ENCODE results near the gene C1orf21. TPM values are rescaled to one million over a fixed set of nuclear protein-coding genes. Genes with fewer than 3 reads are reported as not detected.

C1orf21 gene
- total RNA-seq, 2 donors from 2014 or later = 3.0 to 4.6 TPM

GRCh38 chr1:184562806-184563205, 176.0 kb downstream of the C1orf21 start:
- Mint-ChIP-seq H3K27me3 (ENCODE audit: low read depth) (peaks cover 7% of the 10 kb centered on the region), H3K4me3 (no peak overlapping the region), H3K36me3 (ENCODE audit: insufficient read depth in 2 of 2) (no peaks in the 10 kb centered on the region), H3K4me1 (ENCODE audit: low read depth) (no peaks in the 10 kb centered on the region), H3K27ac (no peak overlapping the region), H3K9me3 (peaks cover 1% of the 10 kb centered on the region in 2 donors)
- no peak for DNase-seq
- ATAC-seq (replicated peaks in 1 of 2) = no peak

GRCh38 chr1:184563308-184563707, 176.5 kb downstream of the C1orf21 start:
- ATAC-seq (replicated peaks in 1 of 2) (no peak), DNase-seq (no peak)
- Mint-ChIP-seq H3K27me3 (ENCODE audit: low read depth) (peaks cover 7% of the 10 kb centered on the region), H3K36me3 (ENCODE audit: insufficient read depth in 2 of 2) (no peaks in the 10 kb centered on the region), H3K4me3 (no peak overlapping the region), H3K9me3 (peaks cover 1% of the 10 kb centered on the region in 2 donors), H3K4me1 (ENCODE audit: low read depth) (no peaks in the 10 kb centered on the region), H3K27ac (no peak overlapping the region)

GRCh38 chr1:184567009-184567408, 180.2 kb downstream of the C1orf21 start:
- H3K4me1 Mint-ChIP-seq (ENCODE audit: low read depth) = no peaks in the 10 kb centered on the region
- no peaks in the 10 kb centered on the region for H3K9me3 Mint-ChIP-seq
- no peaks in the 10 kb centered on the region for H3K36me3 Mint-ChIP-seq (ENCODE audit: insufficient read depth in 2 of 2)
- H3K27ac Mint-ChIP-seq = no peak overlapping the region
- H3K4me3 Mint-ChIP-seq = no peak overlapping the region
- peaks cover 13% of the 10 kb centered on the region for H3K27me3 Mint-ChIP-seq (ENCODE audit: low read depth)
- ATAC-seq (replicated peaks in 1 of 2) = no peak
- DNase-seq = no peak

- Mint-ChIP-seq H3K9me3 (no peaks in the 10 kb centered on the region), H3K4me3 (no peak overlapping the region)
Observed at GRCh38 chr1:184567637-184568036, 180.8 kb downstream of the C1orf21 start.

GRCh38 chr1:184568148-184568547, 181.3 kb downstream of the C1orf21 start:
- no peaks in the 10 kb centered on the region for H3K36me3 Mint-ChIP-seq (ENCODE audit: insufficient read depth in 2 of 2)
- H3K27me3 Mint-ChIP-seq (ENCODE audit: low read depth) = peaks cover 11% of the 10 kb centered on the region
- H3K9me3 Mint-ChIP-seq = no peaks in the 10 kb centered on the region
- H3K4me3 Mint-ChIP-seq = no peak overlapping the region
- no peak for DNase-seq
- ATAC-seq (replicated peaks in 1 of 2) = no peak
- H3K27ac Mint-ChIP-seq = no peak overlapping the region
- no peaks in the 10 kb centered on the region for H3K4me1 Mint-ChIP-seq (ENCODE audit: low read depth)

More at GRCh38 chr1:184567637-184568036, 180.8 kb downstream of the C1orf21 start:
- peaks cover 13% of the 10 kb centered on the region for H3K27me3 Mint-ChIP-seq (ENCODE audit: low read depth)
- no peaks in the 10 kb centered on the region for H3K36me3 Mint-ChIP-seq (ENCODE audit: insufficient read depth in 2 of 2)
- ATAC-seq (replicated peaks in 1 of 2) = no peak
- no peak overlapping the region for H3K27ac Mint-ChIP-seq
- DNase-seq = no peak
- no peaks in the 10 kb centered on the region for H3K4me1 Mint-ChIP-seq (ENCODE audit: low read depth)

GRCh38 chr1:184569106-184569505, 182.3 kb downstream of the C1orf21 start:
- Mint-ChIP-seq H3K36me3 (ENCODE audit: insufficient read depth in 2 of 2) (no peaks in the 10 kb centered on the region), H3K9me3 (no peaks in the 10 kb centered on the region), H3K27ac (no peak overlapping the region), H3K4me1 (ENCODE audit: low read depth) (no peaks in the 10 kb centered on the region), H3K4me3 (no peak overlapping the region), H3K27me3 (ENCODE audit: low read depth) (peaks cover 6% of the 10 kb centered on the region)
- DNase-seq = no peak
- no peak for ATAC-seq (replicated peaks in 1 of 2)

- no peaks in the 10 kb centered on the region for H3K27me3 Mint-ChIP-seq (ENCODE audit: low read depth)
- H3K9me3 Mint-ChIP-seq = no peaks in the 10 kb centered on the region
- H3K36me3 Mint-ChIP-seq (ENCODE audit: insufficient read depth in 2 of 2) = no peaks in the 10 kb centered on the region
- DNase-seq (no peak), ATAC-seq (replicated peaks in 1 of 2) (no peak)
- no peak overlapping the region for H3K27ac Mint-ChIP-seq
- no peaks in the 10 kb centered on the region for H3K4me1 Mint-ChIP-seq (ENCODE audit: low read depth)
- no peak overlapping the region for H3K4me3 Mint-ChIP-seq
Observed at GRCh38 chr1:184574588-184574987, 187.8 kb downstream of the C1orf21 start.

GRCh38 chr1:184576822-184577221, 190.0 kb downstream of the C1orf21 start:
- Mint-ChIP-seq H3K9me3 (peaks cover 3 to 4% of the 10 kb centered on the region in 2 donors), H3K36me3 (ENCODE audit: insufficient read depth in 2 of 2) (peaks cover 0 to 2% of the 10 kb centered on the region in 2 donors)

GRCh38 chr1:184577319-184577718, 190.5 kb downstream of the C1orf21 start:
- no peaks in the 10 kb centered on the region for H3K27me3 Mint-ChIP-seq (ENCODE audit: low read depth)
- H3K27ac Mint-ChIP-seq = no peak overlapping the region
- no peak overlapping the region for H3K4me3 Mint-ChIP-seq
- peaks cover 3 to 4% of the 10 kb centered on the region in 2 donors for H3K9me3 Mint-ChIP-seq
- H3K4me1 Mint-ChIP-seq (ENCODE audit: low read depth) = no peaks in the 10 kb centered on the region
- ATAC-seq (replicated peaks in 1 of 2) (no peak), DNase-seq (no peak)
- H3K36me3 Mint-ChIP-seq (ENCODE audit: insufficient read depth in 2 of 2) = peaks cover 0 to 2% of the 10 kb centered on the region in 2 donors

More at GRCh38 chr1:184576822-184577221, 190.0 kb downstream of the C1orf21 start:
- Mint-ChIP-seq H3K27me3 (ENCODE audit: low read depth) (no peaks in the 10 kb centered on the region), H3K4me1 (ENCODE audit: low read depth) (no peaks in the 10 kb centered on the region), H3K27ac (no peak overlapping the region), H3K4me3 (no peak overlapping the region)
- ATAC-seq (replicated peaks in 1 of 2) (no peak), DNase-seq (no peak)

GRCh38 chr1:184582411-184582810, 195.6 kb downstream of the C1orf21 start:
- no peak overlapping the region for H3K27ac Mint-ChIP-seq
- H3K9me3 Mint-ChIP-seq = peaks cover 3 to 4% of the 10 kb centered on the region in 2 donors
- H3K4me3 Mint-ChIP-seq = no peak overlapping the region
- no peaks in the 10 kb centered on the region for H3K4me1 Mint-ChIP-seq (ENCODE audit: low read depth)
- no peak for DNase-seq
- ATAC-seq (replicated peaks in 1 of 2) = no peak
- no peaks in the 10 kb centered on the region for H3K27me3 Mint-ChIP-seq (ENCODE audit: low read depth)
- peaks cover 0 to 2% of the 10 kb centered on the region in 2 donors for H3K36me3 Mint-ChIP-seq (ENCODE audit: insufficient read depth in 2 of 2)

GRCh38 chr1:184583849-184584248, 197.0 kb downstream of the C1orf21 start:
- Mint-ChIP-seq H3K4me1 (ENCODE audit: low read depth) (no peaks in the 10 kb centered on the region), H3K27me3 (ENCODE audit: low read depth) (no peaks in the 10 kb centered on the region), H3K36me3 (ENCODE audit: insufficient read depth in 2 of 2) (peaks cover 0 to 2% of the 10 kb centered on the region in 2 donors), H3K4me3 (no peak overlapping the region), H3K9me3 (peaks cover 3 to 4% of the 10 kb centered on the region in 2 donors), H3K27ac (no peak overlapping the region)
- ATAC-seq (replicated peaks in 1 of 2) (no peak), DNase-seq (no peak)

GRCh38 chr1:184588701-184589100, 201.9 kb downstream of the C1orf21 start:
- no peaks in the 10 kb centered on the region for H3K27me3 Mint-ChIP-seq (ENCODE audit: low read depth)
- H3K27ac Mint-ChIP-seq = no peak overlapping the region

GRCh38 chr1:184590163-184590750, 203.4 kb downstream of the C1orf21 start:
- no peak for ATAC-seq (replicated peaks in 1 of 2)
- no peak overlapping the region for H3K27ac Mint-ChIP-seq
- H3K4me1 Mint-ChIP-seq (ENCODE audit: low read depth) = no peaks in the 10 kb centered on the region
- peaks cover 0 to 1% of the 10 kb centered on the region in 2 donors for H3K9me3 Mint-ChIP-seq
- no peaks in the 10 kb centered on the region for H3K36me3 Mint-ChIP-seq (ENCODE audit: insufficient read depth in 2 of 2)
- no peak for DNase-seq
- H3K4me3 Mint-ChIP-seq = no peak overlapping the region
- no peaks in the 10 kb centered on the region for H3K27me3 Mint-ChIP-seq (ENCODE audit: low read depth)

More at GRCh38 chr1:184588701-184589100, 201.9 kb downstream of the C1orf21 start:
- Mint-ChIP-seq H3K4me3 (no peak overlapping the region), H3K9me3 (peaks cover 0 to 1% of the 10 kb centered on the region in 2 donors), H3K36me3 (ENCODE audit: insufficient read depth in 2 of 2) (no peaks in the 10 kb centered on the region), H3K4me1 (ENCODE audit: low read depth) (no peaks in the 10 kb centered on the region)
- DNase-seq = no peak
- no peak for ATAC-seq (replicated peaks in 1 of 2)

GRCh38 chr1:184593597-184593996, 206.8 kb downstream of the C1orf21 start:
- ATAC-seq (replicated peaks in 1 of 2) (no peak), DNase-seq (no peak)
- Mint-ChIP-seq H3K9me3 (peaks cover 0 to 1% of the 10 kb centered on the region in 2 donors), H3K27ac (no peak overlapping the region), H3K4me3 (no peak overlapping the region), H3K36me3 (ENCODE audit: insufficient read depth in 2 of 2) (no peaks in the 10 kb centered on the region), H3K27me3 (ENCODE audit: low read depth) (no peaks in the 10 kb centered on the region), H3K4me1 (ENCODE audit: low read depth) (no peaks in the 10 kb centered on the region)
